ENCODE data around the gene FSTL4. TPM values are rescaled to one million over a fixed set of nuclear protein-coding genes. Genes with fewer than 3 reads are reported as not detected.

FSTL4 gene
- polyA plus RNA-seq, 6 donors from 2014 or later: 0.22 to 0.78 (median 0.48) TPM; not detected in 1

DNA sequence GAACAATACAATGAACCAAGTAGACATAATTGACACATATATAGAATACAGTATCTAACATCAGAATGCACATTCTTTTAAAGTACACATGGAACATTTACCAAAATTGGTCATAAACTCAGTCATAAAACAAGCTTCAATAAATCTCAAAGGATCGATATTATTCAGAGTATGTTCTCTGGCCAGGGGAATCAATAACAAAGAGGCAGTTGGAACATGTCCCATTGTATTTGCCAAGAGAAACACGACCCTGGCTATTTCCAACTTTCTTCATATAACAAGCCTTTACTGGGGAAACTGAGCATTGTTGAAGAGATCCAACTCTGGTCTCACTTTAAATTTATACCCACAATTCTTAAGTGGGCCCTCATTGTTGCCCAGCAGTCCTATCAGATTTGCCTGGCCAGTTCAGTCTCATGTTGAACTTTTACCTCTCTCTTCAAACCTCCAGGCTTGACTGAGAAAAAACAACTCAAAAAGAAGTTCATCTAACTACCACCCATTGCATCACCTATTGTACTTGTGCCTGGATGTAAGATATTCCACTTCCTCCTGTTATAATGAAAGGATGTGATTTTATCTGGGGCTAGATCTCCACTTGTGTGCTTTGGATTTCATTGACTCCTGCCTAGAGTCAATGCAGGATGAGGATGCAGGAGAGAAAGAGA is 398.1 kb downstream of the FSTL4 start:
- no peaks in the 10 kb centered on the region for H3K36me3 Mint-ChIP-seq

GRCh38 chr5:133205649-133206048 is 406.7 kb downstream of the FSTL4 start:
- Mint-ChIP-seq H3K27me3 (peaks cover 0 to 11% (median 11%) of the 10 kb centered on the region in 3 donors), H3K36me3 (peaks cover 0 to 10% of the 10 kb centered on the region in 2 donors), H3K4me1 (no peaks in the 10 kb centered on the region), H3K9me3 (peaks cover 0 to 5% (median 4%) of the 10 kb centered on the region in 7 donors), H3K27ac (no peak overlapping the region), H3K4me3 (no peak overlapping the region)
- ATAC-seq (ENCODE audit: low read depth in 2 of 2) (no peak), DNase-seq (no peak)

More for the DNA sequence above, 398.1 kb downstream of the FSTL4 start:
- Mint-ChIP-seq H3K4me3 (no peak overlapping the region), H3K27me3 (no peaks in the 10 kb centered on the region), H3K9me3 (no peaks in the 10 kb centered on the region), H3K4me1 (no peaks in the 10 kb centered on the region), H3K27ac (no peak overlapping the region)
- ATAC-seq (ENCODE audit: low read depth in 2 of 2) (no peak), DNase-seq (no peak)

- Mint-ChIP-seq H3K27ac (no peak overlapping the region), H3K4me3 (no peak overlapping the region), H3K36me3 (peaks cover 0 to 10% of the 10 kb centered on the region in 2 donors), H3K4me1 (no peaks in the 10 kb centered on the region), H3K9me3 (peaks cover 0 to 5% (median 4%) of the 10 kb centered on the region in 7 donors), H3K27me3 (peaks cover 0 to 11% (median 11%) of the 10 kb centered on the region in 3 donors)
- ATAC-seq (ENCODE audit: low read depth in 2 of 2) (no peak), DNase-seq (no peak)
These were observed 407.1 kb downstream of the FSTL4 start for GRCh38 chr5:133205204-133205603.

GRCh38 chr5:133203317-133204305 is 408.7 kb downstream of the FSTL4 start:
- H3K4me1 Mint-ChIP-seq: no peaks in the 10 kb centered on the region
- H3K9me3 Mint-ChIP-seq: peaks cover 0 to 5% (median 4%) of the 10 kb centered on the region in 7 donors
- ATAC-seq (ENCODE audit: low read depth in 2 of 2): peak in 1 of 2 donors; percentile 23
- H3K27ac Mint-ChIP-seq: no peak overlapping the region
- H3K27me3 Mint-ChIP-seq: peaks cover 0 to 16% (median 11%) of the 10 kb centered on the region in 3 donors
- no peak for DNase-seq
- H3K4me3 Mint-ChIP-seq: peak overlapping the region in 1 of 8 donors; percentile 15
- peaks cover 0 to 10% of the 10 kb centered on the region in 2 donors for H3K36me3 Mint-ChIP-seq

DNA sequence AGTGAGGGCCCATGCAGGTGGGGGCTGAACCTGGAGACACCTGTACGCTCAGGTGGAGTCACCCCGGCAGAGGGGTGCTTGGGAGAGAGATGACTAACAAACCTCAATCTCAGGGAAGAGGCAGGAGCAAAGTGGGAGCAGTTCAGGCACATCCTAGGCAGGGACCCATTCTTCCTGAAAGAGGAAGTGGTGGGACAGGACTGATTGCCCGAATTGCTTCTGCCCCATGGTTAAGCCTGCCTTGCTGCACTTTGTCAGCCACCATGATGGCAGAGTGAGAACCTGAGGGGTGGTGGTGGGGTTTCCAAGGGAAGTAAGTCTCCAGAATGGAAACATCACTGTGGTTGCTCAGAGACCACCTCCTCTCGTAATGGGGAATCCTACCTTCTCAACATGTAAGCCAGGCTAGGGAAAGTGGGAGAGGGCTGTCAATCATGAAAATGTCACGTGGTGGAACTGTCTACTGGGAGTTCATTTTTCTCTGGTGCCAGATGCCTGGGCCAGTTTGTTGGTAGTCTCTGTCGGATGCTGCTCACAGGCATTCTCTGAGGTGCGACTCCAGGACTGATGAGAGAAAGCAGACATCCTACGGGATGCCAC is 410.2 kb downstream of the FSTL4 start:
- Mint-ChIP-seq H3K4me3 (no peak overlapping the region), H3K4me1 (no peaks in the 10 kb centered on the region), H3K27me3 (peaks cover 0 to 16% (median 11%) of the 10 kb centered on the region in 3 donors), H3K27ac (no peak overlapping the region), H3K9me3 (peaks cover 0 to 5% (median 4%) of the 10 kb centered on the region in 7 donors), H3K36me3 (peaks cover 0 to 10% of the 10 kb centered on the region in 2 donors)
- DNase-seq (no peak), ATAC-seq (ENCODE audit: low read depth in 2 of 2) (no peak)

DNA sequence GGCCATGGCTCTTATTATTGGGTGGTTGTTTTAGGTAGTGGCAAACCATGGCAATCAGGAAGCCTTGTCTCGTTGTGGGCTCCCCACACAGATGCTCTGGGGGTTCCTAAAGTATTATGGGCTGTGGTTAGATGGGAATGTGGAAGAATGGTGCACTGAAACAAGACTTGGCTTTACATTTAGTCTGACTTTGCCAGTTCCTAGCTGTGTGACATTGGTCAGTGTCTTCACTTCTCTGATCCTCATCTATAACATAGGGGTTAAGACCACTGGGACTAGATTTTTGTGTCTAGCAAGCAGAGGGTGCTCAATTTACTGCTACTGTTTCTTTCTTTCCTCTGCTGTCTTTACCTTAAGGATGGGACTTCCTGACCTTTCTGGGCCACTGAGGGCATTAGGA is 411.0 kb downstream of the FSTL4 start:
- Mint-ChIP-seq H3K27ac (no peak overlapping the region), H3K27me3 (peaks cover 0 to 16% (median 11%) of the 10 kb centered on the region in 3 donors), H3K4me3 (no peak overlapping the region), H3K9me3 (peaks cover 0 to 5% (median 4%) of the 10 kb centered on the region in 7 donors), H3K4me1 (no peaks in the 10 kb centered on the region), H3K36me3 (peaks cover 0 to 10% of the 10 kb centered on the region in 2 donors)
- ATAC-seq (ENCODE audit: low read depth in 2 of 2) (no peak), DNase-seq (no peak)

- no peak overlapping the region for H3K4me3 Mint-ChIP-seq
- ATAC-seq (ENCODE audit: low read depth in 2 of 2) (no peak), DNase-seq (no peak)
- no peaks in the 10 kb centered on the region for H3K4me1 Mint-ChIP-seq
- H3K36me3 Mint-ChIP-seq: peaks cover 0 to 10% of the 10 kb centered on the region in 2 donors
- peaks cover 0 to 5% (median 4%) of the 10 kb centered on the region in 7 donors for H3K9me3 Mint-ChIP-seq
- peak overlapping the region in 1 of 6 donors; percentile 22 for H3K27ac Mint-ChIP-seq
- peaks cover 0 to 16% (median 15%) of the 10 kb centered on the region in 3 donors for H3K27me3 Mint-ChIP-seq
These were observed 412.1 kb downstream of the FSTL4 start for GRCh38 chr5:133200256-133200655.

DNA sequence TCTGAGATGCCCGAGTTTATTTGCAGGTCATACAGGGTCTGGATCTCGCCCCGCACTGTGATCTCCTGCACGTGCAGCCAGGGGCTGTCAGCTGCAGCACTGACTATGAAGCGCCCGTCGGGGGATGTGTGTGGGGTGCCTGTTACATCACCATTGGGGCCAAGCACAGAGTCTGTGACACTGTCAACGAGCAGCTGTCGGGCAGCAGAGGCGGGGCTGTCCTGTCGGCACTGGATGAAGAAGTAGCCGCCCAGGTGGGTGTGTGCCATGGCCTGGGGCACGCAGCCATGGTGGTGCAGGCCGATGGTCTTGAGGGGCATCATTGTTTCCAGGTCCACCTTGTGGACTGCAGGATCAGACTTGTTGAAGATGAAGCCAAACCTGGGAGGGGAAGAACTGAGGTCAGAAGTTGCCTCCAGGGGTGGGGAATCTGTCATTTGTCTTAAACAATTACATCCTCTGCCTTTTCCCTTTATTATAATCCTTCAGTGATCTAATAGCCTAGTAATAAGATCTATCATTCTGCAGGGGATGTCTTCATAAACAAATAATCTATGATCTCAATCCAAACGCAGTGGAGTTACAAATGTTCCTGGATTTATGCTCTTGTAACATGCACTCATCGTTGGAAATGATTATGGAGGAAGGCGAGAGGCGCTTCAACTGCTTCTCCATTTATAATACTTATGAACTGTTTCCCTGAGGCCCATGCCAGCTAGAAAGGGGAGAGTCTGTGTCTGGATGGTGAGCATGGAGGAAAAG is 412.7 kb downstream of the FSTL4 start:
- Mint-ChIP-seq H3K27me3 (peaks cover 0 to 21% (median 16%) of the 10 kb centered on the region in 3 donors), H3K9me3 (peaks cover 0 to 5% (median 4%) of the 10 kb centered on the region in 7 donors), H3K36me3 (peaks cover 0 to 10% of the 10 kb centered on the region in 2 donors), H3K4me1 (no peaks in the 10 kb centered on the region), H3K27ac (no peak overlapping the region), H3K4me3 (no peak overlapping the region)
- DNase-seq: no peak
- ATAC-seq (ENCODE audit: low read depth in 2 of 2): no peak

- no peak for DNase-seq
- no peak for ATAC-seq (ENCODE audit: low read depth in 2 of 2)
- Mint-ChIP-seq H3K4me1 (no peaks in the 10 kb centered on the region), H3K9me3 (peaks cover 0 to 5% (median 4%) of the 10 kb centered on the region in 7 donors), H3K4me3 (no peak overlapping the region), H3K36me3 (peaks cover 0 to 10% of the 10 kb centered on the region in 2 donors), H3K27ac (no peak overlapping the region), H3K27me3 (peaks cover 4 to 22% (median 16%) of the 10 kb centered on the region in 3 donors)
These were observed 413.8 kb downstream of the FSTL4 start for GRCh38 chr5:133198511-133198910.

- Mint-ChIP-seq H3K9me3 (peaks cover 0 to 2% (median under 1%) of the 10 kb centered on the region in 7 donors), H3K27ac (no peak overlapping the region), H3K27me3 (peaks cover 4 to 18% (median 12%) of the 10 kb centered on the region in 3 donors), H3K4me3 (peak overlapping the region in 1 of 8 donors; percentile 25), H3K4me1 (no peaks in the 10 kb centered on the region), H3K36me3 (peaks cover 0 to 3% of the 10 kb centered on the region in 2 donors)
- ATAC-seq (ENCODE audit: low read depth in 2 of 2) (no peak), DNase-seq (no peak)
These were observed 415.8 kb downstream of the FSTL4 start for GRCh38 chr5:133196441-133197085.

GRCh38 chr5:133195250-133195649 is 417.1 kb downstream of the FSTL4 start:
- Mint-ChIP-seq H3K9me3 (no peaks in the 10 kb centered on the region), H3K4me1 (no peaks in the 10 kb centered on the region), H3K27me3 (peaks cover 4 to 11% (median 4%) of the 10 kb centered on the region in 3 donors), H3K27ac (peak overlapping the region in 1 of 6 donors; percentile 79), H3K36me3 (no peaks in the 10 kb centered on the region), H3K4me3 (no peak overlapping the region)
- ATAC-seq (ENCODE audit: low read depth in 2 of 2) (no peak), DNase-seq (no peak)

GRCh38 chr5:133193794-133194193 is 418.5 kb downstream of the FSTL4 start:
- Mint-ChIP-seq H3K36me3 (no peaks in the 10 kb centered on the region), H3K4me1 (no peaks in the 10 kb centered on the region), H3K27ac (no peak overlapping the region), H3K4me3 (no peak overlapping the region), H3K9me3 (no peaks in the 10 kb centered on the region), H3K27me3 (peaks cover 0 to 11% (median 7%) of the 10 kb centered on the region in 3 donors)
- no peak for ATAC-seq (ENCODE audit: low read depth in 2 of 2)
- no peak for DNase-seq

Data from naive B cell (primary cell).